GM12801 (cell line): Measurements from ENCODE around the gene VILL.

Experiments
- TF ChIP-seq, protein P1 (sequence below): IDR thresholded peaks from one replicate; pipeline ENCODE4 v1.5.1; 2011; ENCODE audit warnings: control low read depth; ENCODE audit not compliant: insufficient read length; ENCODE audit errors: extremely low read depth

VILL gene

DNA sequence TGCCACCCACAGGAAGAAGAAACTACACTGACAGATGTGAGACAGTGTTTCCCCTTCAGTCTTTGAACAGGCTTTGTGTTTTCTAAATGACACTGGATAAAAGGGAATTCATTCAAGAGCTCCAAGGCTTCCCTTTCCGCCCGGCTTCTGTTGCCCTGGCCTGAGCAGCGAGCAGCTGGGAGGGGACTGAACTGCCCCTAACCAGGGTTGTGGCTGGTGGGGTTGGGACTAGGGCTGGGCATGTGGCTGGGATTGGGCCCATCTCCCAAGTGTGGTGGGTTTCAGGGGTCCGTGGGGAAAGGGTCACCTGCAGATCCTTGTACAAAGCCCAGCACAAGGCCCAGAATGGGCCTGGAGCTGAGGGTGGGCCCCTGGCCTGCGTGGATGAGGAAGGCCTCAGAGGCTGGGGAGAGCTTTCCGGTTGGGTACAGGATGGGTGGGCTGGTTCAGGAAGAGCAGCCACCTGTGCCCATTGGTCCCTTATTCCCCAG lies 10.4 kb downstream of the VILL start:
- TF ChIP-seq, protein P1, sequence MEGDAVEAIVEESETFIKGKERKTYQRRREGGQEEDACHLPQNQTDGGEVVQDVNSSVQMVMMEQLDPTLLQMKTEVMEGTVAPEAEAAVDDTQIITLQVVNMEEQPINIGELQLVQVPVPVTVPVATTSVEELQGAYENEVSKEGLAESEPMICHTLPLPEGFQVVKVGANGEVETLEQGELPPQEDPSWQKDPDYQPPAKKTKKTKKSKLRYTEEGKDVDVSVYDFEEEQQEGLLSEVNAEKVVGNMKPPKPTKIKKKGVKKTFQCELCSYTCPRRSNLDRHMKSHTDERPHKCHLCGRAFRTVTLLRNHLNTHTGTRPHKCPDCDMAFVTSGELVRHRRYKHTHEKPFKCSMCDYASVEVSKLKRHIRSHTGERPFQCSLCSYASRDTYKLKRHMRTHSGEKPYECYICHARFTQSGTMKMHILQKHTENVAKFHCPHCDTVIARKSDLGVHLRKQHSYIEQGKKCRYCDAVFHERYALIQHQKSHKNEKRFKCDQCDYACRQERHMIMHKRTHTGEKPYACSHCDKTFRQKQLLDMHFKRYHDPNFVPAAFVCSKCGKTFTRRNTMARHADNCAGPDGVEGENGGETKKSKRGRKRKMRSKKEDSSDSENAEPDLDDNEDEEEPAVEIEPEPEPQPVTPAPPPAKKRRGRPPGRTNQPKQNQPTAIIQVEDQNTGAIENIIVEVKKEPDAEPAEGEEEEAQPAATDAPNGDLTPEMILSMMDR: no peak

DNA sequence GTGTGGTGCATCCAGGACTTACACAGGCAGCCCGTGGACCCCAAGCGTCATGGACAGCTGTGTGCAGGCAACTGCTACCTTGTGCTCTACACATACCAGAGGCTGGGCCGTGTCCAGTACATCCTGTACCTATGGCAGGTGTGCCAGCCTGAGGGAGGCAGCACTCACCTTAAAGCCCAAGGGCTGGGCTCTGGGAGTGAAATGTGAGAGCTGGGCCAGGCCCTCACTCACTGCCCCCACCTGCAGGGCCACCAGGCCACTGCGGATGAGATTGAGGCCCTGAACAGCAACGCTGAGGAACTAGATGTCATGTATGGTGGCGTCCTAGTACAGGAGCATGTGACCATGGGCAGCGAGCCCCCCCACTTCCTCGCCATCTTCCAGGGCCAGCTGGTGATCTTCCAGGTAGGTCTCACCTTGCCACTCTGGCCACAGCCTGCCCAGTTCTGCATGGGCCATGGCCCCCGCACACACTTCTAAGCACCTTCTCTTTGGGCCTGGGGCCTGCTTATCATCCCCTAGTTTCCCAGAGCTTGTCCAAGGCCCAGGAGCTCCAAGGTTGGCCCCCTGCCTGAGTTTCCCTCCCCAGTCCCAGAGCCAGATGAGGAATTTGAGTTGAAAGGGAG lies 11.0 kb downstream of the VILL start:
- TF ChIP-seq, protein P1: no peak

DNA sequence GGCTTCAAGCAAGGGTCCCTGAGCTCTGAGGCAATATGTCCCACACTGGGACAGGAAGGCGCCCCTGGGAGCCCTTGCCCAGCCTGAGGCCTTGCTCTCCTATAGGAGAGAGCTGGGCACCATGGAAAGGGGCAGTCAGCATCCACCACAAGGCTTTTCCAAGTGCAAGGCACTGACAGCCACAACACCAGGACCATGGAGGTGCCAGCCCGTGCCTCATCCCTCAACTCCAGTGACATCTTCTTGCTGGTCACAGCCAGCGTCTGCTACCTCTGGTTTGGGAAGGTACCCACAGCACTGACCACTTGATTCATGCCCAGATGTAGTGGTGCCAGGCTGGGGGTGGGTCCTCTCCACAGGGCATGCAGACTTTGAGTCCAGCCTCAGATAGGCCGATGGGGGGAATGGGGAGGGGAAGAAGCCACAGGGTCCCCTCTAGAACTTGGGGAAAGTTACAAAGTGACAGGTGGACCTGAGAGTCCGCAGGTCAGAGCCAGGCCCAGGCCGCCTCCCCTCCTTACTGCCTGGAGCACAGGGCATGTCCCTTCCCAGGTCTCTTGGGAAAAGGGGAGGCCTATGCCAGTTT lies 11.8 kb downstream of the VILL start:
- TF ChIP-seq, protein P1: no peak

DNA sequence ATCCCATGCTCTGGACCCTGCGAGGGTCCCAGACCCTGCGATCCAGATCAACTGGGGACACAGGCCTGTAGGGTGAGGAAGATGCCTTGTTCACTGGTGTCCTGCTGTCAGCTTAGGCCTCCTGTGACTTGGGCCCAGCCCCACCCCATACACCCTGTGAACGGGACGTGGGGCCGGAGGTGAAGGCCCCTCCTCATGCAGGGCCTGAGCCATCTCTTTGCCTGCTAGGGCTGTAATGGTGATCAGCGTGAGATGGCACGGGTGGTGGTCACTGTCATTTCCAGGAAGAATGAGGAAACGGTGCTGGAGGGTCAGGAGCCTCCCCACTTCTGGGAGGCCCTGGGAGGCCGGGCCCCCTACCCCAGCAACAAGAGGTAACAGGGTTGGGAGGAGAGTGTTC lies 12.4 kb downstream of the VILL start:
- TF ChIP-seq, protein P1: no peak

DNA sequence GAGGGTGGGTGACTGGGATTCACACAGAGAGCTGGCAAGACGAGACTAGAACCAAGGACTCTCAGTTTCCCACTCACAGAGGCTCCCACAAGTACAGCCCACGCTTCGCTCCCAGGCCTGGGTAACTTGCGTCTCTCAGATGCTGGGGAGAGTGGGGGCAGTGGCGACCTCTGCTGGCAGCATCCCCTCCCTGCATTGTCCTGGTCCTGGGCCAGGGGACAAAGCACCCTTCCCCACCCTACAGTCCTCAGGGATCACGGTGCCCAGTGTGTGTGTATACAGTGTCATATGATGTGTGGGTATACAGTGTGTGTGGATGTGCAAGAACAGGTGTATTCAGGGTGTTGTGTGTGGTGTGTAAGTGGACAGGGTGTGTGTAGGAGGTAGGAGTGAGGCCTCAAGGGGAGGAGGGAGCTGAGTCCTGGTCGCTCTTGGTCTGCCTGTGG lies 12.8 kb downstream of the VILL start:
- TF ChIP-seq, protein P1: no peak

DNA sequence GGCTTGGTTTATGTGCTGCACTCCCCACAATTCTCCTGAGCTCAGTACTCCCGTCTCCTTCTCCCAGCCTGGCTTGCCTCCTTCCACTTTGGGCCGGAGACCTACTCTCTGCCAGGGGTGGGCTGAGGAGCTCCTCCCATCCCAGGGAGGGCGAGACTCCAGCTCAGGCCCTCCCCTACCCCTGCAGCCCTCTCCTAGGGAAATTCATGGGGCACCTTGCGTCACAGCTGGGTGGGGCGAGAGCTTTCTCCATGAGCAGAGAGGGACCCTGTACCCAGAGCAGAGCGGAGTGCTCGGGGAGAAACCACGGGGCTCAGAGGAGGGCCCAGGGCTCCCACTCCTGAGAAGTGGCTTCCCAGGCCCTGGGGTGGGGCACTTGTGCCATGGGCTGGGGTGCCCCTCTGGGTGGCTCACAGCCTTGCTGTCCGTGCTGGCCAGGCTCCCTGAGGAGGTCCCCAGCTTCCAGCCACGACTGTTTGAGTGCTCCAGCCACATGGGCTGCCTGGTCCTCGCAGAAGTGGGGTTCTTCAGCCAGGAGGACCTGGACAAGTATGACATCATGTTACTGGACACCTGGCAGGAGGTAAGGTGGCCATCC lies 13.3 kb downstream of the VILL start:
- TF ChIP-seq, protein P1: no peak

DNA sequence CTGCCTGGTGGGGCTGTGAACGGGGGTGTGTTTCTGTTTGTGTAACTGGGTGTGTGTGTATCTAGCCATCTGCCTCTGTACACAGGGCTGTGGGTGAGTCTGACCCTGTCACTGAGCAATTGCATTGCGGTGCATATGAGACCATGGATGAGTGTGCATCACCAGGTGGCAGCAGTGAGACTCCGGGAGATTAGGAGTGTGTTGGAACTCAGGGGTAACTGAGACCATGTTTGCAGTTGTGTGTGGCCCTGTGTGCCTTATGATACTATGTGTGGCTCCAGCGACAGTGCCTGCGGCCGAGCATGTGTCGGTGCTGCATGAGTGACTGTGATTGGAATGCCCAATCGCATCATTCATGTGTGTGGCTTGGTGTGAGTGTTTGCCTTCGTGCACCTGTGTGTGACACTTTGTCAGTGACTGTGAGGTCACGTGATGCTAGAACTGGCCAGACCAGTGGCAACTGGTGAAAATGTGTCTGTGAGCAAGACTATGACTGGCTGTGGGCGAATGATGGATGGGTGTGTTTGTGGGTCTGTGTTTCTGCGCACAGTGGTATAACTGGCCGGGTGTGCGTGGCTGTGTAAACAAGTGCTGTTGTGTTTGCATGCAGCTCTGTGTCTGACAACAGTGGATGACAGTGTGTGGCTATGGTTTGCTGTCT lies 14.0 kb downstream of the VILL start:
- TF ChIP-seq, protein P1: no peak
